HG03558 (cell line): ENCODE data around the gene IPO4.

Source experiments
- ATAC-seq: cut with Tn5 transposase; IDR thresholded peaks from one replicate; pipeline ENCODE4 v1.9.1; 2021; ENCODE audit warnings: moderate number of reproducible peaks; ENCODE audit not compliant: unreplicated experiment; ENCODE audit errors: extremely low read depth

Gene IPO4

GRCh38 chr14:24151404-24152080 lies 37.1 kb downstream of the IPO4 start:
- no peak for ATAC-seq

- no peak for ATAC-seq
Observed at GRCh38 chr14:24150993-24151392, 37.6 kb downstream of the IPO4 start.

- no peak for ATAC-seq
Observed at GRCh38 chr14:24150567-24150966, 38.0 kb downstream of the IPO4 start.

- no peak for ATAC-seq
Observed at GRCh38 chr14:24150061-24150460, 38.6 kb downstream of the IPO4 start.

GRCh38 chr14:24149302-24149969 lies 39.2 kb downstream of the IPO4 start:
- ATAC-seq, result no peak

GRCh38 chr14:24147761-24148428 lies 40.7 kb downstream of the IPO4 start:
- ATAC-seq, result no peak

- ATAC-seq, result peak; percentile 70
Observed at GRCh38 chr14:24146978-24147760, 41.4 kb downstream of the IPO4 start, which contains the start of gene RNF31. TSS of gene RNF31 (plus strand) at chr14:24147498. CDS start at chr14:24147699, 201 bp downstream.

- peak; percentile 37 for ATAC-seq
Observed at GRCh38 chr14:24146453-24146977, 42.1 kb downstream of the IPO4 start, which contains the start of gene PSME2. TSS of gene PSME2 (minus strand) at chr14:24146610. CDS start at chr14:24146581, 29 bp downstream.

GRCh38 chr14:24145690-24146452 lies 42.7 kb downstream of the IPO4 start:
- no peak for ATAC-seq

- ATAC-seq, result no peak
Observed at GRCh38 chr14:24145219-24145618, 43.4 kb downstream of the IPO4 start.

GRCh38 chr14:24144451-24144850 lies 44.2 kb downstream of the IPO4 start:
- no peak for ATAC-seq

- ATAC-seq, result no peak
Observed at GRCh38 chr14:24143511-24143910, 45.1 kb downstream of the IPO4 start.

GRCh38 chr14:24141097-24141880 lies 47.3 kb downstream of the IPO4 start, which contains the start of gene EMC9:
TSS of gene EMC9 (minus strand) at chr14:24141591. CDS start at chr14:24141304, 287 bp downstream.
- peak; percentile 64 for ATAC-seq

GRCh38 chr14:24139272-24139934 lies 49.2 kb downstream of the IPO4 start:
- no peak for ATAC-seq

- ATAC-seq, result no peak
Observed at GRCh38 chr14:24138396-24139271, 50.0 kb downstream of the IPO4 start.

GRCh38 chr14:24137529-24138395 lies 50.9 kb downstream of the IPO4 start:
- no peak for ATAC-seq
